Breast epithelium (tissue), 3 donors: ENCODE results near the gene COL8A1.

Experiments
- POLR2A ChIP-seq: fragments of 450-650 bp; IDR thresholded peaks from one replicate; pipeline ENCODE4 v1.6.1; 2016; ENCODE audit warnings: antibody characterized with exemption, mild to moderate bottlenecking, moderate library complexity
- TF ChIP-seq, protein P1 (sequence below), 3 donors: fragments of 450-650 bp; IDR thresholded peaks; one replicate each; pipeline ENCODE4 v1.5.1; 2016 to 2017; ENCODE audit warnings: antibody characterized with exemption in 3 of 3, mild to moderate bottlenecking in 3 of 3, moderate library complexity in 3 of 3

- TF ChIP-seq, protein P1, sequence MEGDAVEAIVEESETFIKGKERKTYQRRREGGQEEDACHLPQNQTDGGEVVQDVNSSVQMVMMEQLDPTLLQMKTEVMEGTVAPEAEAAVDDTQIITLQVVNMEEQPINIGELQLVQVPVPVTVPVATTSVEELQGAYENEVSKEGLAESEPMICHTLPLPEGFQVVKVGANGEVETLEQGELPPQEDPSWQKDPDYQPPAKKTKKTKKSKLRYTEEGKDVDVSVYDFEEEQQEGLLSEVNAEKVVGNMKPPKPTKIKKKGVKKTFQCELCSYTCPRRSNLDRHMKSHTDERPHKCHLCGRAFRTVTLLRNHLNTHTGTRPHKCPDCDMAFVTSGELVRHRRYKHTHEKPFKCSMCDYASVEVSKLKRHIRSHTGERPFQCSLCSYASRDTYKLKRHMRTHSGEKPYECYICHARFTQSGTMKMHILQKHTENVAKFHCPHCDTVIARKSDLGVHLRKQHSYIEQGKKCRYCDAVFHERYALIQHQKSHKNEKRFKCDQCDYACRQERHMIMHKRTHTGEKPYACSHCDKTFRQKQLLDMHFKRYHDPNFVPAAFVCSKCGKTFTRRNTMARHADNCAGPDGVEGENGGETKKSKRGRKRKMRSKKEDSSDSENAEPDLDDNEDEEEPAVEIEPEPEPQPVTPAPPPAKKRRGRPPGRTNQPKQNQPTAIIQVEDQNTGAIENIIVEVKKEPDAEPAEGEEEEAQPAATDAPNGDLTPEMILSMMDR (IDR thresholded peaks at IDR 0.05): no peak
- no peak for TF ChIP-seq POLR2A
These were observed 210.0 kb downstream of the COL8A1 start for GRCh38 chr3:99848433-99848832.
